Astrocyte (in vitro differentiated cells and primary cell): ENCODE results near the gene DNMBP.

ENCODE experiments used
- EZH2 ChIP-seq: IDR thresholded peaks from 2 replicates; pipeline ENCODE4 v1.6.1; 2012; ENCODE audit warnings: mild to moderate bottlenecking, low read length, inconsistent platforms; ENCODE audit not compliant: insufficient read depth
- TF ChIP-seq, protein P1 (sequence below): IDR thresholded peaks from 2 replicates; pipeline ENCODE4 v1.5.1; 2011; ENCODE audit warnings: low read depth, mild to moderate bottlenecking, inconsistent platforms, low read length, moderate library complexity; ENCODE audit not compliant: insufficient read depth

DNA sequence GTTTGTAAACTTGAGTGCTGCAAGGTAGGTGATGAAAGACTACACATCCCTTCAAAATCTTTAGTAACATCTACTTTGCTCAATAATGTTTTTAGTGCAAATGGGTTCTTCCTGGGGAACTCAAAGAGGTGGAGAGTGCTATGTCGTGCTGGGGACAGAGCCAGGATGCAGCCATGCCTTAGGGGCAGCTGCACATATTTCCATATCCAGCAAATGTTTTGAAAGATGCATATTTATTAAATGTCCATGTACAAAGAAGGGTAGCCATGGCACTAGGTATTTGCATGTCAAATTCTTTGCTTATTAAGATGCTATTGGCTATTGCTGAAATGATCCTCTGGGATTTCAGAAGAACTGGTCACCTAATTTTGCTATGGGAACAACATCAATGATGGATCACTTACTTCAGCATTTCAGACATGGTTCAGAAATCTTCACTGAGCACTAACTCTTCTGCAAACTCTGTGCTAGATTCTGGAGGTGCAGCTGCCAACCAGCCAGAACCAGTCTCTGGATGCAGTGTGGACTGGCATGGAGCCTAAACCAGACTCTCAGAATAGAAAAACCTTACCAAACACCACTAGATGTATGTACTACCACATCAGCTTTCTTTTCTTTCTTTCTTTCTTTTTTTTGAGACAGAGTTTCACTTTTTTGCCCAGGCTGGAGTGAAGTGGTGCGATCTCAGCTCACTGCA, 31.7 kb upstream of the DNMBP start:
- TF ChIP-seq, protein P1, sequence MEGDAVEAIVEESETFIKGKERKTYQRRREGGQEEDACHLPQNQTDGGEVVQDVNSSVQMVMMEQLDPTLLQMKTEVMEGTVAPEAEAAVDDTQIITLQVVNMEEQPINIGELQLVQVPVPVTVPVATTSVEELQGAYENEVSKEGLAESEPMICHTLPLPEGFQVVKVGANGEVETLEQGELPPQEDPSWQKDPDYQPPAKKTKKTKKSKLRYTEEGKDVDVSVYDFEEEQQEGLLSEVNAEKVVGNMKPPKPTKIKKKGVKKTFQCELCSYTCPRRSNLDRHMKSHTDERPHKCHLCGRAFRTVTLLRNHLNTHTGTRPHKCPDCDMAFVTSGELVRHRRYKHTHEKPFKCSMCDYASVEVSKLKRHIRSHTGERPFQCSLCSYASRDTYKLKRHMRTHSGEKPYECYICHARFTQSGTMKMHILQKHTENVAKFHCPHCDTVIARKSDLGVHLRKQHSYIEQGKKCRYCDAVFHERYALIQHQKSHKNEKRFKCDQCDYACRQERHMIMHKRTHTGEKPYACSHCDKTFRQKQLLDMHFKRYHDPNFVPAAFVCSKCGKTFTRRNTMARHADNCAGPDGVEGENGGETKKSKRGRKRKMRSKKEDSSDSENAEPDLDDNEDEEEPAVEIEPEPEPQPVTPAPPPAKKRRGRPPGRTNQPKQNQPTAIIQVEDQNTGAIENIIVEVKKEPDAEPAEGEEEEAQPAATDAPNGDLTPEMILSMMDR, result no peak
- TF ChIP-seq EZH2, result no peak
